ENCODE measurements around the gene GPR78.
A peak's percentile ranks its signal among the peaks of the same experiment; 100 is the strongest.

The GPR78 gene

DNA sequence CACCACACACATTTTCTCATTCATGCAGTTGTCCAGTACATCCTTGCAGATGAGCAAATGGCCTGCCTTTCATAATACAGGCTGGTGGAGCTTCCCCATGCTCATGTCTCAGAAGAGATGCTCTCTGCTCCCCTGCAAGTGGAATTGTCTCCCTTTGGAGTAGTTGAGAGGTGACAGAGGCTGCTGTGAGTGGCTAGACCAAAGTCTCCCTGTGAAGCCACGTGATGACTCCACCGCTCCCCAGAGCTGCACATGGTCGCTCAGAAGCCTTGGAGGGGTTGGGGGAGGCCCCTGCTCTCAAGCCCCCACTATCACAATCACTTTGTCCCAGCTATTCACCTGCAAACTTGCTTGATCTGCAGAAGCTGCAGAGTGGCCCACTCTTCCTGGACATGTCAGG lies 1.5 kb upstream of the GPR78 start:
- H3K27me3 ChIP-seq (ENCODE audit: control insufficient read depth, insufficient read depth, low read length), result no peaks in the 10 kb centered on the region
- no peak overlapping the region for H3K4me3 ChIP-seq (ENCODE audit: low read depth, low read length)
- H3K9ac ChIP-seq, result no peak overlapping the region

DNA sequence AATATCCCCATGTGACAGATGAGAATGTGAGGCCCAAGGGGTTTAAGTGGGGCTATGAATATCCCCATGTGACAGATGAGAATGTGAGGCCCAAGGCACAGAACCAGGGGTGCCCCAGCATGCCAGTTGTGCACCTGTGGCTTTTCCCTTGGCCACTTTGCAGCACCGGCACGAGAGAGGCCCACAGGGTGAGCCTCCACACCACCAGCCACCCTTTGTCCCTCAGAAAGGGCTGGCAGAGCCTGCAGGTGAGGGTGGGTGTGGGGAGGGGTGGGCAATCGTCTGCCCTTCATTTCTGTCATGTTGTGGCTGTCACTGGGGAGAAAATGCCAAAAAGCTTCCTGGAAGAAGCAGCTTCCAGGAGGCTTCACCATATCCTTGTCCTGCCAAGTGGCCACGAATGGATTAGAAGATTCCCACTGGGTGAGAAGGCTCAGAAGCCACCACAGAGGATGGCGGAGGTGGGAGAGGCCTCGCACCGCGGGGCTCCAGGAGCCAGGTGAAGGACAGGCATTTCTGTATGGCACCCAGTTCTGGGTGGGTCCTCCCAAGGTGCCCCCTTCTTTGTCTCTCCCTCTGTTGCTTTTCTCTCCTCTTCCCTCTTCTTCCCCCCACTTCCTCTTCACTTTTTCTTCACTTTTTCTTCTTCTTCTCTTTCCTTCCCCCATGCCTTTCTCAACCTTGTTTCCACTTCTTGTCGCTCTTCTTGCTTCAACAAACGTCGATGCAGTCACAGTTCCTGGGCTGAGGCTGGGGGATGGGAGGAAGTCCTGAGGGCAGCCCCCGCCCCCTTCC lies 469 bp upstream of the GPR78 start:
- Histone ChIP-seq H3K4me2 (ENCODE audit: low read length) (no peak overlapping the region), H3K9ac (no peak overlapping the region), H3K4me3 (ENCODE audit: low read depth, low read length) (no peak overlapping the region), H3K36me3 (ENCODE audit: control insufficient read depth, insufficient read depth, low read length) (no peaks in the 10 kb centered on the region), H3K79me2 (no peaks in the 10 kb centered on the region), H2AFZ (peak overlapping the region; percentile 42), H3K27ac (no peak overlapping the region), H3K27me3 (ENCODE audit: control insufficient read depth, insufficient read depth, low read length) (no peaks in the 10 kb centered on the region), H3K9me3 (ENCODE audit: control insufficient read depth, low read length) (no peaks in the 10 kb centered on the region), H3K4me1 (no peaks in the 10 kb centered on the region)
- TF ChIP-seq, protein P1, sequence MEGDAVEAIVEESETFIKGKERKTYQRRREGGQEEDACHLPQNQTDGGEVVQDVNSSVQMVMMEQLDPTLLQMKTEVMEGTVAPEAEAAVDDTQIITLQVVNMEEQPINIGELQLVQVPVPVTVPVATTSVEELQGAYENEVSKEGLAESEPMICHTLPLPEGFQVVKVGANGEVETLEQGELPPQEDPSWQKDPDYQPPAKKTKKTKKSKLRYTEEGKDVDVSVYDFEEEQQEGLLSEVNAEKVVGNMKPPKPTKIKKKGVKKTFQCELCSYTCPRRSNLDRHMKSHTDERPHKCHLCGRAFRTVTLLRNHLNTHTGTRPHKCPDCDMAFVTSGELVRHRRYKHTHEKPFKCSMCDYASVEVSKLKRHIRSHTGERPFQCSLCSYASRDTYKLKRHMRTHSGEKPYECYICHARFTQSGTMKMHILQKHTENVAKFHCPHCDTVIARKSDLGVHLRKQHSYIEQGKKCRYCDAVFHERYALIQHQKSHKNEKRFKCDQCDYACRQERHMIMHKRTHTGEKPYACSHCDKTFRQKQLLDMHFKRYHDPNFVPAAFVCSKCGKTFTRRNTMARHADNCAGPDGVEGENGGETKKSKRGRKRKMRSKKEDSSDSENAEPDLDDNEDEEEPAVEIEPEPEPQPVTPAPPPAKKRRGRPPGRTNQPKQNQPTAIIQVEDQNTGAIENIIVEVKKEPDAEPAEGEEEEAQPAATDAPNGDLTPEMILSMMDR (IDR thresholded peaks at IDR 0.05), result no peak

More for the DNA sequence above, 1.5 kb upstream of the GPR78 start:
- H3K9me3 ChIP-seq (ENCODE audit: control insufficient read depth, low read length), result no peaks in the 10 kb centered on the region
- H3K36me3 ChIP-seq (ENCODE audit: control insufficient read depth, insufficient read depth, low read length), result no peaks in the 10 kb centered on the region
- H3K27ac ChIP-seq, result no peak overlapping the region
- H3K79me2 ChIP-seq, result no peaks in the 10 kb centered on the region
- TF ChIP-seq, protein P1 (IDR thresholded peaks at IDR 0.05), result no peak
- H2AFZ ChIP-seq, result no peak overlapping the region
- H3K4me2 ChIP-seq (ENCODE audit: low read length), result no peak overlapping the region
- no peaks in the 10 kb centered on the region for H3K4me1 ChIP-seq

DNA sequence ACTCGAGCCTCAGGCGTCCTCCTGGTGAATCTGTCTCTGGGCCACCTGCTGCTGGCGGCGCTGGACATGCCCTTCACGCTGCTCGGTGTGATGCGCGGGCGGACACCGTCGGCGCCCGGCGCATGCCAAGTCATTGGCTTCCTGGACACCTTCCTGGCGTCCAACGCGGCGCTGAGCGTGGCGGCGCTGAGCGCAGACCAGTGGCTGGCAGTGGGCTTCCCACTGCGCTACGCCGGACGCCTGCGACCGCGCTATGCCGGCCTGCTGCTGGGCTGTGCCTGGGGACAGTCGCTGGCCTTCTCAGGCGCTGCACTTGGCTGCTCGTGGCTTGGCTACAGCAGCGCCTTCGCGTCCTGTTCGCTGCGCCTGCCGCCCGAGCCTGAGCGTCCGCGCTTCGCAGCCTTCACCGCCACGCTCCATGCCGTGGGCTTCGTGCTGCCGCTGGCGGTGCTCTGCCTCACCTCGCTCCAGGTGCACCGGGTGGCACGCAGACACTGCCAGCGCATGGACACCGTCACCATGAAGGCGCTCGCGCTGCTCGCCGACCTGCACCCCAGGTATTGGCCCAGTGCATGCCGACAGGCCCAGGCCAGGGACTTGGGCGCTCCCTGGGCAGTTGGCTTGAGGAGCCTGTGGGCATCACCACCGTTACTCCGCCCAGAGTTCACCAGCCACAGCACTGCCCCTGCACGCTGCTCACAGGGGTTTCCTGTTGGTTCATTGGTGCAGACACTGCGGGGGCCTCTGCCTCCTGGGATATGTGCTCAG lies 1.1 kb downstream of the GPR78 start:
- Histone ChIP-seq H3K27ac (no peak overlapping the region), H2AFZ (no peak overlapping the region), H3K4me3 (ENCODE audit: low read depth, low read length) (no peak overlapping the region), H3K27me3 (ENCODE audit: control insufficient read depth, insufficient read depth, low read length) (no peaks in the 10 kb centered on the region), H3K9ac (no peak overlapping the region), H3K4me2 (ENCODE audit: low read length) (no peak overlapping the region), H3K79me2 (no peaks in the 10 kb centered on the region), H3K9me3 (ENCODE audit: control insufficient read depth, low read length) (no peaks in the 10 kb centered on the region), H3K4me1 (no peaks in the 10 kb centered on the region), H3K36me3 (ENCODE audit: control insufficient read depth, insufficient read depth, low read length) (no peaks in the 10 kb centered on the region)
- TF ChIP-seq, protein P1 (IDR thresholded peaks at IDR 0.05), result no peak

DNA sequence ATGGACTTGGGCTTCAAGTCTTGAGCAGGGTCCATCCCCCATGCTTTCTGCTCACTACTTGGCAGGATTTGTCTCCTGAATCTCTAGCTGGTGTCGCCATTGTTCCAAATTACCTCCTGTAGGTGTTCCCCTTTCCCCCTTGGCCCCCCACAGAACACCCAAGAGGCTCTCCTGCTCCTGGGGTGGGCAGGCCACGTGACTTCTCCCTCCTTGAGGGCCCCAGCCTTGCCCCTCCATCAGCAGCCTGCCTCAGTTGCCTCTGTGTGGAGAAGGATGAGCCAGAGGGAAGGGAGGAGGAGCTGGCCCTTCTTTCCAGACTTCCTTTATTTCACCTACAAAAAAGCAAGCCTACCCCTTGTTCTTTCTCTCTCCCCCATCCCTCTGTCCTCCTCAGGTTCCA lies 1.8 kb downstream of the GPR78 start:
- no peaks in the 10 kb centered on the region for H3K9me3 ChIP-seq (ENCODE audit: control insufficient read depth, low read length)
- no peak overlapping the region for H3K4me2 ChIP-seq (ENCODE audit: low read length)
- H3K9ac ChIP-seq, result no peak overlapping the region
- TF ChIP-seq, protein P1 (IDR thresholded peaks at IDR 0.05), result no peak
- no peak overlapping the region for H3K27ac ChIP-seq
- no peak overlapping the region for H3K4me3 ChIP-seq (ENCODE audit: low read depth, low read length)
- no peaks in the 10 kb centered on the region for H3K27me3 ChIP-seq (ENCODE audit: control insufficient read depth, insufficient read depth, low read length)
- no peaks in the 10 kb centered on the region for H3K4me1 ChIP-seq
- no peaks in the 10 kb centered on the region for H3K79me2 ChIP-seq
- H2AFZ ChIP-seq, result no peak overlapping the region
- no peaks in the 10 kb centered on the region for H3K36me3 ChIP-seq (ENCODE audit: control insufficient read depth, insufficient read depth, low read length)
